Memory B cell (primary cell): ENCODE measurements around the gene CLMN.
A peak's percentile ranks its signal among the peaks of the same experiment; 100 is the strongest.

Experiments
- ATAC-seq: fragments of 150-1000 bp; cut with Tn5 transposase; 2 replicates; pipeline ENCODE4 v1.10.0; 2021; ENCODE audit warnings: low read depth, mild to moderate bottlenecking, moderate library complexity
- DNase-seq, 2 donors: peaks; one replicate each; pipeline ENCODE4 v3.0.0; 2022; ENCODE audit warnings: low spot score in 2 of 2
- H3K27ac Mint-ChIP-seq: one replicate; pipeline ENCODE4 v1.8.0; 2022; ENCODE audit warnings: mild to moderate bottlenecking, moderate library complexity, mixed read lengths
- H3K27me3 Mint-ChIP-seq: one replicate; pipeline ENCODE4 v1.8.0; 2022; ENCODE audit warnings: mixed read lengths
- H3K36me3 Mint-ChIP-seq: one replicate; pipeline ENCODE4 v1.8.0; 2022; ENCODE audit warnings: mild to moderate bottlenecking, mixed read lengths
- H3K4me1 Mint-ChIP-seq: one replicate; pipeline ENCODE4 v1.8.0; 2022; ENCODE audit warnings: mixed read lengths
- H3K4me3 Mint-ChIP-seq: one replicate; pipeline ENCODE4 v1.8.0; 2022; ENCODE audit warnings: mild to moderate bottlenecking, moderate library complexity, mixed read lengths
- H3K9me3 Mint-ChIP-seq: one replicate; pipeline ENCODE4 v1.8.0; 2022; ENCODE audit warnings: mixed read lengths

CLMN gene

GRCh38 chr14:95242870-95243269 is 76.8 kb downstream of the CLMN start:
- Mint-ChIP-seq H3K27me3 (no peaks in the 10 kb centered on the region), H3K36me3 (peaks cover 14% of the 10 kb centered on the region), H3K27ac (no peak overlapping the region), H3K9me3 (peaks cover 5% of the 10 kb centered on the region), H3K4me3 (no peak overlapping the region), H3K4me1 (peaks cover 22% of the 10 kb centered on the region)
- no peak for DNase-seq
- no peak for ATAC-seq

DNA sequence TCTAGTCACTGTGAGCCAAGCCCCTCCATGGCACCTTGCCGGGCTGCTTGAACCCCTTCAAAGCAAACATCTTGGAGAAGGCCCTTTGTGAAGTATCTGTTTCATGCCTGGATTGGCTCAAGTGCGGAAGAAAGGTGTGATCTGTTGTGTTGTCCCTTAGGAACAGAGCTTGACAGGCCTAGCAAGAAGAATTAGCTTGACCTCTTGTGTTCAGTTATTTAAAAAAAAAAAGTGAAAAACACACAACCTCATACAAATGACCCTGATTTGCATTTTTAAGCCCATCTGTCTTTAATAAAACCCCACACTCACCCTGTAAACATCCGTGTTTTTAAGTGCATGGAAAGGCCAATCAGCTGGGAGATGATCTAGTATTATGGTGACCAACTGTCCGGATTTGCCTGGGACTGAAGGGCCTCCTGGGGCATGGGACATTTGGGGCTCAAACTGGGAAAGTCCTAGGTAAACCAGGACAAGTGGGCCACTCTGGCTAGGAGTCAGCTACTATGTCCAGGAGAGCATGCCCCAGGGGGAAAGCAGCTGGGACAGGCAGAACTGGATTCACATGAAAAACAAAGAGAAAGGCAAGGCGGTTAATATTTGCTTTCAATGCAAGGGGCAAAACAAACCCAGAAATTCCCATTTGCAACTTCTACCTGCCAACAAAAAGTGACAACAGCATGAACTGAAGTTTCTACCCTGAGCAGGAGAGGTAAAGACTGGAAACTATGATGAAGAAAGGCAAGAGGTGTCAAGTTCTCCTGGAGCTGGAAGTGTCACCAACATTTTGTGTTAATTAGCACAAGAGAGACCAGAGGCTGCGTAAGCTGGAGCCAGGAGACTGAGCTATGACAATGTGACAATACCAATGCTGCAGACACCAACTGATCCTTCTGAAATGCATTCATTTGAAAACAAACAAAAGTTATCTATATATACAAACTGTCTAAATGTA is 78.6 kb downstream of the CLMN start:
- no peak for ATAC-seq
- Mint-ChIP-seq H3K4me1 (peaks cover 21% of the 10 kb centered on the region), H3K9me3 (peaks cover 5% of the 10 kb centered on the region), H3K27me3 (no peaks in the 10 kb centered on the region), H3K27ac (no peak overlapping the region), H3K4me3 (no peak overlapping the region), H3K36me3 (peaks cover 15% of the 10 kb centered on the region)
- no peak for DNase-seq

DNA sequence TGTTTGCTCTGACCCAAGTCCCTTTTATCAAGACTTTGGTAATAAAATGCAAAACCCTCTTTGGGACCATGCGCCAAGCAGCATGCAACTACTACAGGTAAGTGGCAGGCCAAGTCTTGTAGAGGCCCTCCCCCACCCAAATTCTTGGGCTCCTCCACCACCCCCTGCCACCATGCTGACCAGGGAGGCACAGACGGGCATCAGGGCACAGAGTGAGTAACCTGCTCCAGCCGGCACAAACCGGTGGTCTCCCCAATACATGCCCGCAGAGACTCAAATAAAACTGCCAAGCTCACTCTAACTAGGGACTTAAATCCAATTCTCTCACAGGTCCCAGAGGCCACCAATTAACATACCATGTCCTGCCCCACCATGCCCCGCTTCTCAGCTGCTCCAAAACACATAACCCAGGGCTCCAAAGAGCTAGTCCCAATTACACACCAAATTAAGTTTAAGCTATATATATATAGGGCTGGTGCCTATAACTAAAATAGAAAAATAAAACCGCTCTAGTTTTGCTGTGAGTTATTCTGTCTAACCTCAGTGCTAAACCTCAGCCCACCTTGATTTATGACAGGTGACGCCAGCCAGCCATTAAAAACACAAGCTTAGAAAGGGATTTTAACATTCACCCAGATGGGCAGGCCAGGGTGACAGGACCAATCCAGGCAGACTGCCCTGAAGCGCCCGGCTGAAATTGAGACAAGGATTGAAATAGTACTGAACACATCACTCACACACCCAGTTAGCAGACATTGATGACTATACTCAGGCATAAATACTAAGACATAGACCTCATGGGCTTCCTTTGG is 81.0 kb downstream of the CLMN start:
- H3K27ac Mint-ChIP-seq, result no peak overlapping the region
- DNase-seq, result no peak
- H3K36me3 Mint-ChIP-seq, result peaks cover 11% of the 10 kb centered on the region
- H3K4me3 Mint-ChIP-seq, result no peak overlapping the region
- no peaks in the 10 kb centered on the region for H3K27me3 Mint-ChIP-seq
- H3K9me3 Mint-ChIP-seq, result peaks cover 2% of the 10 kb centered on the region
- ATAC-seq, result no peak
- peaks cover 27% of the 10 kb centered on the region for H3K4me1 Mint-ChIP-seq

- H3K27ac Mint-ChIP-seq, result no peak overlapping the region
- peaks cover 32% of the 10 kb centered on the region for H3K4me1 Mint-ChIP-seq
- ATAC-seq, result no peak
- no peak for DNase-seq
- H3K27me3 Mint-ChIP-seq, result no peaks in the 10 kb centered on the region
- peaks cover 2% of the 10 kb centered on the region for H3K9me3 Mint-ChIP-seq
- no peak overlapping the region for H3K4me3 Mint-ChIP-seq
- H3K36me3 Mint-ChIP-seq, result peaks cover 11% of the 10 kb centered on the region
Observed at GRCh38 chr14:95237958-95238340, 81.8 kb downstream of the CLMN start.

GRCh38 chr14:95237121-95237957 is 82.4 kb downstream of the CLMN start:
- Mint-ChIP-seq H3K36me3 (peaks cover 11% of the 10 kb centered on the region), H3K4me3 (no peak overlapping the region), H3K27ac (no peak overlapping the region), H3K9me3 (peaks cover 2% of the 10 kb centered on the region), H3K27me3 (no peaks in the 10 kb centered on the region), H3K4me1 (peaks cover 37% of the 10 kb centered on the region)
- DNase-seq (no peak), ATAC-seq (no peak)

GRCh38 chr14:95236221-95236620 is 83.5 kb downstream of the CLMN start:
- no peak for DNase-seq
- Mint-ChIP-seq H3K27me3 (no peaks in the 10 kb centered on the region), H3K9me3 (peaks cover 2% of the 10 kb centered on the region), H3K27ac (no peak overlapping the region), H3K4me3 (no peak overlapping the region), H3K4me1 (peaks cover 35% of the 10 kb centered on the region), H3K36me3 (peaks cover 11% of the 10 kb centered on the region)
- ATAC-seq, result no peak

DNA sequence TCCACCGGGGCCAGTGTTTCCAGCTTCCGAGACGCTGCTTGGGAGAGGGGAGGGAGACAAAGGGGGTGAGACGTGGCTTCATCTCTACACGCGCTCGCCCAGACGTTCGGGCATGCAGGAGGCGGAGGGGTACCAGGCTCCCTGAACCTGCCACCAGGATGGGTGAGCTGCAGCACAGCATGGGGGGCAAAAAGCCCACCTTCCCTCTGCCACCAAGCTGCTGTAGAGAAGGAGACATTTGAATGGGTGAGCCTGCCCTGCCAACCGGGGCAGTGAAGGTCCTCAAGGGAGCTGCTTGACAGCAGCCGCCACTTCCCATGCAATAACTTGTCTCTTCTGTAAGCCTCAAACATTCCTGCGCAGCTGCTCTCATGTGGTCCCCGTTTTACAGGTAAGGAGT is 83.9 kb downstream of the CLMN start:
- Mint-ChIP-seq H3K9me3 (peaks cover 2% of the 10 kb centered on the region), H3K36me3 (peaks cover 11% of the 10 kb centered on the region), H3K27ac (peak overlapping the region; percentile 24), H3K4me1 (peaks cover 30% of the 10 kb centered on the region), H3K27me3 (no peaks in the 10 kb centered on the region), H3K4me3 (no peak overlapping the region)
- DNase-seq (no peak), ATAC-seq (no peak)

DNA sequence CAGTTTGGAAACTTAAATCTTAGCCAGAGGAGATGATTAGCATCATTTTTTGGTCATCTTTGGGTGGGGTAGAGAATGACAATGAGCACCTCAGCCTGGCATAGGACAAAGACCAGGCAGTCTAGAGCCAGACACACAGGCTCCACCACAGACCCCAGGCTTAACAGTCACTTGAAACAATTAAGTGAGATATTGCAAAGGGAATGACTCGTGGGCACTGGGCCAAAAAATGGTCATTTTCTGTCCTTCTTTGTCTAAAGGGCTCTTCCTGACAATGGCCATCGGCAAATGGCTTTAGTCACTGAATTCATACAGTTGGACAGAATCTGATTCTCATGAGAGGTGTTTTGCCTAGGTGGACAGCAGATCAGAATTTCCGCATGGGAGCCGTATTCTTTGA is 84.4 kb downstream of the CLMN start:
- peaks cover 9% of the 10 kb centered on the region for H3K36me3 Mint-ChIP-seq
- H3K4me1 Mint-ChIP-seq, result peaks cover 27% of the 10 kb centered on the region
- ATAC-seq, result no peak
- no peak for DNase-seq
- peaks cover 2% of the 10 kb centered on the region for H3K9me3 Mint-ChIP-seq
- no peak overlapping the region for H3K4me3 Mint-ChIP-seq
- H3K27me3 Mint-ChIP-seq, result no peaks in the 10 kb centered on the region
- H3K27ac Mint-ChIP-seq, result peak overlapping the region; percentile 24

DNA sequence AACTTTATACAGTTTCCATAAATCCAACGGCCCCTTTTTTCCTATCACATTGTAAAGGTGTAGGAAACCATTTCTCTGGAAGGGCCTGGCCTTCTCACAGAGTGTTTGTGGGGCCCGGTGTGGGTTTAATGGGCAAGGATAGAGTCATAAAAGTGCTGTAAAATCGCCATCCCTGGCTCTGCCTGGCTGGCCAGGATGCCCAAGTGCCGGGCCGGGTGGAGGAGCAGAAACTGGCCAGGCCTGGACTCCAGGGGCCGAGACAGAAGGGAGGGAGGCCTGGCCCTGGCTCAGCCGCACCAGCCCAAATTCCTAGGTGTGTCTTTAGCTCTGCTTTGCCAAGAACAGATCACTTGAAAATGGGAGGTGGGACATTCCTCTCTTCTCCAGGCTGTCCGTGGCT is 85.3 kb downstream of the CLMN start:
- Mint-ChIP-seq H3K4me3 (no peak overlapping the region), H3K4me1 (peaks cover 24% of the 10 kb centered on the region), H3K36me3 (peaks cover 7% of the 10 kb centered on the region), H3K27me3 (no peaks in the 10 kb centered on the region), H3K27ac (no peak overlapping the region), H3K9me3 (peaks cover 2% of the 10 kb centered on the region)
- ATAC-seq (no peak), DNase-seq (no peak)

DNA sequence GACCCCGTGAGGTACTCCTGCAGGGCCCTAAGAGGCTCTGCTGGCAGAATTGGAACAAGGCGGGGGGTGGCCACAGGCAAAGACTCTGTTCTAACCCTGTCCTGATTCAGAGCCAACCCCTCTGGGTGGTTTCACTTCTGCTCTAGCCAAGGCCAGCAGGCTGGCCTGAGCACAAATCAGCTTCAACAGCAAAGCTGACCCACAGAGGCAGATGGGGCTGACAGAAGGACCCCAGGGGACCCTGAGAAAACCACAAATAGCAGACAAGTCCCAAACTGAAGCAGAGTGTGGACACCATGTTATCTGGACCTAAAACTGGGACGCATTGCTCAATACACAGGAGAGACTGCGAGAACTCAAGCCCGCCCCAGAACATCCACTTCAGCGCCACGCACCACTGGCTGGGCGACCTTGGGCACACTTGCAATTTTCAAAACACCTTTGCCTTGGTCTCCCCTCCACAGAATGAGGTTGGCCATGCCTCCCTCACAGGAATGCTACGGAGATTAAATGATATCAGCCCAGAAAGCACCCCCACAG is 85.9 kb downstream of the CLMN start:
- Mint-ChIP-seq H3K36me3 (peaks cover 4% of the 10 kb centered on the region), H3K9me3 (no peaks in the 10 kb centered on the region), H3K27me3 (no peaks in the 10 kb centered on the region), H3K4me3 (peak overlapping the region; percentile 22), H3K4me1 (peaks cover 24% of the 10 kb centered on the region), H3K27ac (no peak overlapping the region)
- peak in 1 of 2 donors; percentile 24 for DNase-seq
- ATAC-seq, result peak; percentile 62

DNA sequence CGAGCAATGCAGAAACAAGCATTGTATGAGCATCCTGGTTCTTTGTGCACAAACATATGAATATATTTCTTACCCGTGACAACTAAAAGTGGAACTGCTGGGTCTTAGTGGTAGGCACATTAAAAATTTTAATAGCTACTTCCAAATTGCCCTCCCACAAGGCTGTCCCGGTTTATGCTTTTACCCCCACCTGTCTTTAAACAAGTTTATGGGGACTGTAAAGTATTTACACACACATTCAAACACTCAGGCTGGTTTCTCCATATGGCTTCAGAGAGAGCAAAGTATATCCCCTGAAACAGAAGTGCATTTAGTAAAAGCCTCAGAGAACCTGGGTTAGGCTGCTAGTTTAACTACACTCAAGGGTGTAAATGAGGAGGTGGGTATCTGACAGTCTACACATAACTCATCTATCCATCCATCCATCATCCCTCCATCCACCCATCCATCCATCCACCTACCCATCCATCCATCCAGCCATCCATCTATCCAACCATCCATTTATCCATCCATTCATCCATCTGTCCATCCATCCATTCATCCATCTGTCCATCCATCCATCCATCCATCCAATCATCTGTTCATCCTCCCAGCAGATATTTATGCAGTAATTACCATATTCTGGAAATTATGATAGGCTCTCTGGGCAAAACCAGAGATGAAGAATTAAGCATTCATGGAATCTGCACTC is 86.7 kb downstream of the CLMN start:
- peaks cover 4% of the 10 kb centered on the region for H3K36me3 Mint-ChIP-seq
- no peaks in the 10 kb centered on the region for H3K27me3 Mint-ChIP-seq
- H3K4me3 Mint-ChIP-seq, result no peak overlapping the region
- H3K9me3 Mint-ChIP-seq, result no peaks in the 10 kb centered on the region
- H3K27ac Mint-ChIP-seq, result no peak overlapping the region
- peaks cover 24% of the 10 kb centered on the region for H3K4me1 Mint-ChIP-seq
- ATAC-seq (no peak), DNase-seq (no peak)

DNA sequence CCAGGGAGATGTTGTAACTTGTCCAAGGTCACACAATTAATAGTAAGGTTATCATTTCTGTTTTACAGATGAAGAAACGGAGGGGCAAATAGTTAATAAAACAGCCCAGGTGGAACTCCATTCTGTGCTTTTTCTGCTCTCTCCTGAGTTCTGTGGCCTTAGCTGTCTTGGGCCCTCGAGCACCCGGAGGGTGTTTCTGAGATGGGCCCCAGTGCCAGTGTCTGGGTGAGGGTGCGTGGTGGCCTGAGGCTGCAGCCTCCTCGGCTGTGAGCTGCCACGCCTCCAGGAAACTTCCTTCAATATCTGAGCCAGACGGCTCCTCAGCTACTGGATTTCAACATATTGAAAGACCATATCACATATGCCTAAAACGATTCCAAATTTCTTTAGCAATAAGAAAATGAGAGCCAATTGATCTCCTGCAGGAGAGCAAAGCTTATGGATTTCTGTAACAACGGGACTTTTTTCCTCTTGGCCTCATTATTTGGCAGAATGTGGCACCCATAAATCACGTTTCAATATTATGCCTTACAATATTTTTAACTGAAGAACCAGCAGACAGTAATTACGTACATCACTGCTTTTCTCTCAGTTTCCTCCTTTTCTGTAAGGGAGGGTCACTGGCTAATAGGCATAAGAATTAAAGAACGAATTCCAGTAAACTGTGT is 87.6 kb downstream of the CLMN start:
- peaks cover 2% of the 10 kb centered on the region for H3K36me3 Mint-ChIP-seq
- DNase-seq (no peak), ATAC-seq (no peak)
- H3K27me3 Mint-ChIP-seq, result no peaks in the 10 kb centered on the region
- H3K9me3 Mint-ChIP-seq, result no peaks in the 10 kb centered on the region
- H3K4me3 Mint-ChIP-seq, result no peak overlapping the region
- H3K27ac Mint-ChIP-seq, result no peak overlapping the region
- H3K4me1 Mint-ChIP-seq, result peaks cover 24% of the 10 kb centered on the region

DNA sequence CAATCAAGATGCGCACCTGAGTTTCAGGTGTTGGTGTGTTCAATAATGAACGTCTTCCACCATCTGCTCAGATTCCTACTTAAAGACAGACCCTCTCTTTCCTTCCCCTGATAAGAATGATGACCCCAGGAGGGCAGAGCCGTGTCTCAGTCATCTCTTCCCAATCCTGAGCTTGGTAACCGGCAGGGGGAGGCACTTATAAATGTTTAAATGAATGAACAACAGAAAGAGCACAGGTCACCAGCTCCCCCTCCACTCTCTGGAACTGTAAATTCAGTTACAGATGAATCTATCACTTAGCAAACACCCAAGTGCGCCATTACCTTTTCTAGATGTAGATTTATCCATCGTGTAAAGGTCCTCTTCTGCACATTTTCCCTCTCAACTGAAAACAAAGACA is 90.0 kb downstream of the CLMN start:
- DNase-seq, result no peak
- H3K36me3 Mint-ChIP-seq, result no peaks in the 10 kb centered on the region
- H3K27me3 Mint-ChIP-seq, result no peaks in the 10 kb centered on the region
- ATAC-seq, result no peak
- H3K4me3 Mint-ChIP-seq, result no peak overlapping the region
- H3K27ac Mint-ChIP-seq, result no peak overlapping the region
- H3K4me1 Mint-ChIP-seq, result peaks cover 19% of the 10 kb centered on the region
- H3K9me3 Mint-ChIP-seq, result no peaks in the 10 kb centered on the region
